Activated CD8-positive, alpha-beta T cell treated with anti-CD3 and anti-CD28 coated beads for 36 hours (primary cell): ENCODE data around the gene CTSZ. TPM values are rescaled to one million over a fixed set of nuclear protein-coding genes. Genes with fewer than 3 reads are reported as not detected.
A peak's percentile ranks its signal among the peaks of the same experiment; 100 is the strongest.

Experiments used
- ATAC-seq: fragments of 200-7000 bp; cut with Tn5 transposase; one replicate; pipeline ENCODE4 v1.10.0; 2021; ENCODE audit warnings: mild to moderate bottlenecking, moderate library complexity
- CTCF ChIA-PET: fragments of 350-600 bp; sonication (Branson Sonifier 250); formaldehyde crosslinking; loops from one replicate; lab custom pipeline; 2021; ENCODE audit warnings: antibody characterized with exemption; lab: Charles Lee
- POLR2A ChIA-PET: fragments of 350-600 bp; sonication (Branson Sonifier 250); formaldehyde crosslinking; loops from one replicate; lab custom pipeline; 2021; ENCODE audit warnings: antibody characterized with exemption; lab: Charles Lee
- DNase-seq: peaks from one replicate; pipeline ENCODE4 v3.0.0-alpha.2; 2020
- H3K27ac Mint-ChIP-seq: one replicate; pipeline ENCODE4 v1.8.0; 2021; ENCODE audit warnings: mild to moderate bottlenecking, mixed read lengths
- H3K27me3 Mint-ChIP-seq: one replicate; pipeline ENCODE4 v1.8.0; 2021; ENCODE audit warnings: mixed read lengths
- H3K36me3 Mint-ChIP-seq: one replicate; pipeline ENCODE4 v1.8.0; 2021; ENCODE audit warnings: low read depth, mixed read lengths
- H3K4me1 Mint-ChIP-seq: one replicate; pipeline ENCODE4 v1.8.0; 2021; ENCODE audit warnings: low read depth, mixed read lengths
- H3K4me3 Mint-ChIP-seq: one replicate; pipeline ENCODE4 v1.8.0; 2021; ENCODE audit warnings: mild to moderate bottlenecking, moderate library complexity, mixed read lengths
- H3K9me3 Mint-ChIP-seq: one replicate; pipeline ENCODE4 v1.8.0; 2021; ENCODE audit warnings: mixed read lengths
- intact Hi-C: fragments of 100-400 bp; cut with micrococcal nuclease; formaldehyde crosslinking; loops from one replicate; pipeline ENCODE4 v1.10.0; 2022
- total RNA-seq, 2 experiments: library from RNA; stranded (reverse); gene quantifications; one replicate each; pipeline ENCODE4 v1.2.3, GENCODE V29; 2021
- TF ChIP-seq, protein P1 (sequence below): fragments of 200-600 bp; IDR thresholded peaks from one replicate; pipeline ENCODE4 v1.8.0; 2022; ENCODE audit warnings: antibody characterized with exemption, mild to moderate bottlenecking

CTSZ gene
- total RNA-seq, 2 experiments from 2014 or later = 17.9 to 18.4 TPM

DNA sequence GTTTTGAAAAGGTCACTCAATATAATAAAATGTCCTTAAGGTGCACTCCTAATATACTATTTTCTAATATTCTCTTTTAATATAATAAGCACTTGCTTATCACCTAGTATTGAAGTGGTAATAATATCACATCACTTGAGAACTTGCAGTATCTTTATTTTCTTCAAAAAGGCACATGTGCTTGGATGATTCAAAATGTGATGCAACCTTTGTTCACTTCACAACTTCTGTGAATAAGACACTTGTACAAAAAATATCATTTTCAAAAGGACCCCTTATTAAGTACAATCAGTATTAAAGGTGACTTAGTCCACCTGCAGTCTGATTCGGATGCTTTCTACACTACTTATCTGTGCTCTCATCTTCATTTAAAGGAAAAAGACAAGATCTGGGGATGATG, 32.2 kb upstream of the CTSZ start:
- Mint-ChIP-seq H3K27me3 (no peaks in the 10 kb centered on the region), H3K4me1 (peaks cover 66% of the 10 kb centered on the region), H3K27ac (peak overlapping the region; percentile 94), H3K9me3 (no peaks in the 10 kb centered on the region), H3K4me3 (peak overlapping the region; percentile 92), H3K36me3 (peaks cover 66% of the 10 kb centered on the region)
- POLR2A ChIA-PET = no interaction called here
- intact Hi-C loops = no loop called here
- ATAC-seq (no peak), DNase-seq (no peak)
- CTCF ChIA-PET = no interaction called here
- TF ChIP-seq, protein P1, sequence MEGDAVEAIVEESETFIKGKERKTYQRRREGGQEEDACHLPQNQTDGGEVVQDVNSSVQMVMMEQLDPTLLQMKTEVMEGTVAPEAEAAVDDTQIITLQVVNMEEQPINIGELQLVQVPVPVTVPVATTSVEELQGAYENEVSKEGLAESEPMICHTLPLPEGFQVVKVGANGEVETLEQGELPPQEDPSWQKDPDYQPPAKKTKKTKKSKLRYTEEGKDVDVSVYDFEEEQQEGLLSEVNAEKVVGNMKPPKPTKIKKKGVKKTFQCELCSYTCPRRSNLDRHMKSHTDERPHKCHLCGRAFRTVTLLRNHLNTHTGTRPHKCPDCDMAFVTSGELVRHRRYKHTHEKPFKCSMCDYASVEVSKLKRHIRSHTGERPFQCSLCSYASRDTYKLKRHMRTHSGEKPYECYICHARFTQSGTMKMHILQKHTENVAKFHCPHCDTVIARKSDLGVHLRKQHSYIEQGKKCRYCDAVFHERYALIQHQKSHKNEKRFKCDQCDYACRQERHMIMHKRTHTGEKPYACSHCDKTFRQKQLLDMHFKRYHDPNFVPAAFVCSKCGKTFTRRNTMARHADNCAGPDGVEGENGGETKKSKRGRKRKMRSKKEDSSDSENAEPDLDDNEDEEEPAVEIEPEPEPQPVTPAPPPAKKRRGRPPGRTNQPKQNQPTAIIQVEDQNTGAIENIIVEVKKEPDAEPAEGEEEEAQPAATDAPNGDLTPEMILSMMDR = no peak

DNA sequence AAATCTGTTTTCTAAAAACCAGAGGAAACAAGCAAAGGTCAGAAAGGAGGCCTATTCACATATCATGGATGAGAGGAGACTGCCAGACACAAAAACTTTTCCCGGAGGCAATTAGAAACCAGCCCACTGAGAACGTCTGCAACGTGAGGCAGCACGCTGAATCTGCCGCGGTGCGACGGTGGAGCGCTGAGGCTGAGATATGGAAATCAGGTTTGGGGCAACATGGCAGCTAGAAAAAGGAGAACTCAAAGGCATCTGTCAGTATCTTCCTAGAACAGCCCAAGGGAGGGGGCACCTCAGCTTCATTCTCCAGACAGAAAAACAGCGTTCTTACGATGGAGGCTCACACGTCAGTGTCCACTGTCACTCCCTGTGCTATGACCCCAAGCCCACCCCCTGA, 30.3 kb upstream of the CTSZ start:
- H3K27ac Mint-ChIP-seq = peak overlapping the region; percentile 10
- H3K36me3 Mint-ChIP-seq = peaks cover 75% of the 10 kb centered on the region
- TF ChIP-seq, protein P1 = no peak
- H3K4me1 Mint-ChIP-seq = peaks cover 63% of the 10 kb centered on the region
- H3K9me3 Mint-ChIP-seq = no peaks in the 10 kb centered on the region
- POLR2A ChIA-PET = no interaction called here
- intact Hi-C loops = no loop called here
- H3K4me3 Mint-ChIP-seq = no peak overlapping the region
- DNase-seq = no peak
- no peak for ATAC-seq
- CTCF ChIA-PET = no interaction called here
- H3K27me3 Mint-ChIP-seq = no peaks in the 10 kb centered on the region

DNA sequence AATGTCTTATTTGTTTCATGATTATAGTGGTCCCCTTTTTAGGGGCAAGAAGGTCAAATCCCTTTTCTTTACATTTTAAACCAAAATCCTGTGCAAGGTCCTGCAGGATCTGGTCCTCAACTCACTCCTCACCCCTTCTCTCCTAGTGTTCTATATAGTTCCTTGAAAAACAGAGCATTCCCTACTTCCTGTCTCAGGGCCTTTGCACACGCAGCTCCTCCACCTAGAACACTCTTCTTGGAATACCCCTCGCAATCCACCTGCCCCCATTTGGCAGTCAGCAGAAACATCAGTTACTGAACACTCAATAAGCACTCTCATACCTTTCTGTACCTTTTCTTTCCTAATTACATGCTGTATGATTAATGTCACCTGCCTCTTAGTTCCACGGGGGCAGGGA, 28.3 kb upstream of the CTSZ start:
- H3K27ac Mint-ChIP-seq = peak overlapping the region; percentile 55
- TF ChIP-seq, protein P1 = no peak
- peaks cover 69% of the 10 kb centered on the region for H3K36me3 Mint-ChIP-seq
- ChIA-PET POLR2A (no interaction called here), CTCF (no interaction called here)
- no peaks in the 10 kb centered on the region for H3K27me3 Mint-ChIP-seq
- H3K4me1 Mint-ChIP-seq = peaks cover 63% of the 10 kb centered on the region
- no peak for DNase-seq
- intact Hi-C loops = no loop called here
- no peaks in the 10 kb centered on the region for H3K9me3 Mint-ChIP-seq
- H3K4me3 Mint-ChIP-seq = no peak overlapping the region
- no peak for ATAC-seq

DNA sequence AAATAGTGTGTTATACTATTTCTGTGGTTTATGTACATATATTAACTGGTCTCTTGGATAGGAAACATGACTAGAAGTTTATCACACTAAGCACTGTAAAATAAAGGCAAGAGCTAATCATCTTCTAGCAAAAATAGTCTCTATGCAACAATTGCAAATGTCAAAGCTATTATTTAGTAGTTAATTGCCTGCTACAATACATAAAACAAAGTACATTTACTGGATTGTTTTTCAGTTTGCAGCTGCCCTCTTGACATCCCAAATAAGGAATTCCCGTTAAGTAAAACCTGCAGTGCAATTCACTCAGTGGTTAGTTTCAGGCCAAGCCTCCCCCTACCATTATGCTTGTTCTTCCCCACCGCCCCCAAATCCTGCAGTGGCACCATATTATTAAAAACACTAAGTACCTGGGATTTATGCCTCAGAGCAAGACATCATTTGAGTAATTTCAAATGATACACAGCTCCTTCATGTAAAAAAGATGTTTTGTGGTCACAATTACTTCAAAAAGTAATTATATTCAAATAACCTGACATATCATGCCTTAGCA, 26.6 kb upstream of the CTSZ start:
- peaks cover 70% of the 10 kb centered on the region for H3K36me3 Mint-ChIP-seq
- H3K27ac Mint-ChIP-seq = peak overlapping the region; percentile 21
- CTCF ChIA-PET = interaction anchor here (0.5 to 2.6 kb wide), 9 partner anchors 9 to 371 kb away, joined by 3 to 13 read pairs (median 3); partner anchors contain the start of gene PRELID3B
- POLR2A ChIA-PET = interaction anchor here (0.6 to 4.2 kb wide), 6 partner anchors 10 to 144 kb away, joined by 3 to 40 read pairs (median 5); partner anchors contain the start of gene PRELID3B
- no peaks in the 10 kb centered on the region for H3K27me3 Mint-ChIP-seq
- H3K9me3 Mint-ChIP-seq = no peaks in the 10 kb centered on the region
- ATAC-seq (no peak), DNase-seq (no peak)
- H3K4me3 Mint-ChIP-seq = peak overlapping the region; percentile 9
- TF ChIP-seq, protein P1 = no peak
- intact Hi-C loops = loop anchor here (5.0 kb wide), 1 partner anchor 141 kb away; no protein-coding TSS in a partner anchor
- peaks cover 62% of the 10 kb centered on the region for H3K4me1 Mint-ChIP-seq

DNA sequence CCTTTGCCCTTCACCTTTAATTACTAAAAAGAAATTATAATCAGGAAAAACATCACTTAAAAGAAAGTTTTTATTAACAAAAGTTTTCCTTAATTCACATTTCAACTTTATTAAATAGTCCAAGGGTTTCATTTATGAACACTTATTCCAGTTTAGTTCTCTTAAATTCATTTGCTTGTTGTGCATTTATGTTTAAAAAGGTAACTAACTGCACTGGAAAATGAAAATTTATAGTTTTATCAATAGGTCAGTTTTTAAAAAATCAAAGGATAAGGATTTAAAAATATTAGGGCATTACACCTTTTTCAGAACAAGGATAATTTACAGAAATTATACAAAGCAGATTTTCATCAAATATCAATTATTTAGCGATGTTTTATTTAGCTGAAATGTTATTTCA, 26.0 kb upstream of the CTSZ start:
- H3K9me3 Mint-ChIP-seq = no peaks in the 10 kb centered on the region
- no peaks in the 10 kb centered on the region for H3K27me3 Mint-ChIP-seq
- CTCF ChIA-PET = interaction anchor here (0.5 to 2.6 kb wide), 8 partner anchors 9 to 371 kb away, joined by 3 to 13 read pairs (median 3); partner anchors contain the start of gene PRELID3B
- DNase-seq (no peak), ATAC-seq (no peak)
- H3K27ac Mint-ChIP-seq = peak overlapping the region; percentile 89
- peak overlapping the region; percentile 78 for H3K4me3 Mint-ChIP-seq
- TF ChIP-seq, protein P1 = no peak
- peaks cover 68% of the 10 kb centered on the region for H3K4me1 Mint-ChIP-seq
- H3K36me3 Mint-ChIP-seq = peaks cover 71% of the 10 kb centered on the region
- POLR2A ChIA-PET = interaction anchor here (0.6 to 4.2 kb wide), 11 partner anchors 10 to 382 kb away, joined by 3 to 40 read pairs (median 5); partner anchors contain the start of genes PRELID3B, STX16, TUBB1 and ZNF831
- intact Hi-C loops = loop anchor here (5.0 kb wide), 1 partner anchor 141 kb away; no protein-coding TSS in a partner anchor
